DMS 273 treated with DMSO at 0.1 percent for 48 hours (cell line): Measurements from ENCODE around the gene LZTS3.
"Not testable (repeated sequence)": the region's sequence is repeated elsewhere in the genome, so short reads cannot be mapped to it uniquely, and the experiment has no call there.

ENCODE experiments used
- DNase-seq: peaks from one replicate; lab custom pipeline; 2025; lab: John Stamatoyannopoulos, UW

The LZTS3 gene

GRCh38 chr20:3172933-3173609 lies at the start of gene LZTS3:
Gene LZTS3, minus strand, starts transcription at chr20:3173549. Its CDS starts 6,386 bp downstream, at chr20:3167163.
- DNase-seq = no peak

DNA sequence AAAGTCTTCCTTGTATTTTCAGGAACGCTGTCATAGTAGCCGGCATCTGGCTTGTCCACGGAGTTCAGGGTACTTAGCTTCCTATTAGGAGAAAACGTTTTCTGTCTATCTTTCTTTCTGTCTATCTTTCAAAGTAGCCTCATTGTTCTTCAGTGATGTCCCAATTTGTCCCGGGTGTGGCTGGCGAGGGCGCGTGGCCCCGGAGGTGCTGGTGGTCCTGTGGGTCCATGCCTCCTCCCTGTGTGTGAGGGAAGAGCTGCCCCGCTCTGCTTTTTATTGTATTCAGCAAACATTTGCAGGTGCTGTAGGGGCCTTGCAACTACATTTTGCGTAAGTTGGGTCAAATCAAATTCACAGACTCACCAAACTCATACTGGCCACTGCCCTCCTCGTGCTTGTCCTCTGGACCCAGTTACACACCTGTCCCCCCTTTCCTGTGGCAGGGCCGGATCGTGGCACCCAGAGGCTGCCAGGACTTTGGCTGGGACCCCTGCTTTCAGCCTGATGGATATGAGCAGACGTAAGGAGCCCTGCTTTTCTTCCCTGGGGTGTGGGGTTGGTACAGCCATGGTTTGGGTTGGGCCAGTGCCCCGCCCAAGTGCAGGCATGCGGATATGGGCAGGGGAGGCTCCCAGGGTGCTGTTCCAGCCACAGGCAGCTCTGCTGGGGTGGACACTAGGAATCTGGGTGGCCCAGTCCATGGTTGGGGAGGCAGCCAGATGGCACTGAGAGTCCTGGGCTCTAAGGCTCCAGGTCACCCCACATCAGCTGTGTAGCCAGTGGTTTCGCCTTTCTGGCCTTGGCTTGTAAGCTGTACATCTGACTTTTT lies 48.3 kb upstream of the LZTS3 start:
- no peak for DNase-seq

- DNase-seq = no peak
Measured at GRCh38 chr20:3218307-3218988, 45.1 kb upstream of the LZTS3 start.

GRCh38 chr20:3215359-3215917 lies 42.1 kb upstream of the LZTS3 start:
- DNase-seq = not testable (repeated sequence)

GRCh38 chr20:3213226-3213625 lies 39.9 kb upstream of the LZTS3 start:
- no peak for DNase-seq

- DNase-seq = no peak
Measured at GRCh38 chr20:3210346-3210745, 37.0 kb upstream of the LZTS3 start.

GRCh38 chr20:3209946-3210317 lies 36.6 kb upstream of the LZTS3 start:
- no peak for DNase-seq

- DNase-seq = no peak
Measured at GRCh38 chr20:3209257-3209945, 36.1 kb upstream of the LZTS3 start, which contains the start of gene ITPA. Gene ITPA, plus strand, starts transcription at chr20:3209498. Its CDS starts 54 bp downstream, at chr20:3209552.

GRCh38 chr20:3208786-3209256 lies 35.5 kb upstream of the LZTS3 start:
- no peak for DNase-seq

- peak; percentile 68 for DNase-seq
Measured at GRCh38 chr20:3204124-3204794, 30.9 kb upstream of the LZTS3 start, which contains the start of gene DDRGK1. Gene DDRGK1, minus strand, starts transcription at chr20:3204682. Its CDS starts 55 bp downstream, at chr20:3204627.

GRCh38 chr20:3203315-3204123 lies 30.2 kb upstream of the LZTS3 start:
- no peak for DNase-seq

- DNase-seq = no peak
Measured at GRCh38 chr20:3202965-3203314, 29.6 kb upstream of the LZTS3 start.

- no peak for DNase-seq
Measured at GRCh38 chr20:3199976-3200755, 26.8 kb upstream of the LZTS3 start.

GRCh38 chr20:3199206-3199605 lies 25.9 kb upstream of the LZTS3 start:
- no peak for DNase-seq

GRCh38 chr20:3195590-3196237 lies 22.4 kb upstream of the LZTS3 start:
- no peak for DNase-seq

- DNase-seq = no peak
Measured at GRCh38 chr20:3194617-3195280, 21.4 kb upstream of the LZTS3 start.

DNA sequence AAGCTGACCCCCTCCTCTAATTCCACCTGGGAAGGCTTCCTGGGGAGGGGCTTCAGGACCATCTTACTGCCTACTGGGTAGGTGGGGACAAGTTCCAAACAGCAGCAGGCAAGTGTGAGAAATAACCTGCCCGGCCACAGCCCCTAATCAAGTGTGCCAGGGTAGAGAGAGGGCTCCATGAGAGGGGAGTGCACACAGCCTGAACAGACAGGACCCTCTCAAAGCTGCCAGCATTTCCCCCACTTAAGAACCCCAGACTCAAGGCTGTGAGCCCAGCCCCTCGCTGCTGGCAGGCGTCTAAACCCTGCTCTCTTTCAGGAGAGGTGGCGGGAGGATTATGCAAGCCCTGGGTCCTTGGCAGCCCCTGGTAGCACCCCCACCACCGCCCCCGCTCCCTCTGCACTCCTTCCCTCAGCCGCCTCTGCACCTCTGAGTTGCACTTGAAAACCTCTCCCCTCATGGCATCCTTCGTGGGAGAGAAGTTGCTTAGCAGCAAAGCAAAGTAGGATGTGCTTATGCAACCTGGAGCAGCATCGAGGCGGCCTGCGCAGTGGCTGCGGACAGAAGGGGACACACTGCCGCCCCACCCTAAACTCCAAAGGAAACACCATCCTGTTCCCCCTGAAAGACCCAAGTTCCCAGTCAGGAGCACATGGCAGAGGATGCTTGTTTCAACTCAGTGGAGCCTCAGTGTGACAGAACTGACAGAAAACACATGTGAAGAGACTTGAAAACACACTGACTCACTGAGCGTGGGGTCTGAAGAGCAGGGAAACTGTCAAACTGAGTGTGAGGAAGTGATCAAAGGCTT lies 20.7 kb upstream of the LZTS3 start:
- DNase-seq = no peak
